HCT116 (cell line): ENCODE results near the gene SLC5A10. TPM values are rescaled to one million over a fixed set of nuclear protein-coding genes. Genes with fewer than 3 reads are reported as not detected.
"Not testable (repeated sequence)": the region's sequence is repeated elsewhere in the genome, so short reads cannot be mapped to it uniquely, and the experiment has no call there.

Experiments
- ATAC-seq: fragments of 200-7000 bp; cut with Tn5 transposase; 2 replicates; pipeline ENCODE4 v1.9.1; 2020; ENCODE audit warnings: mild to moderate bottlenecking, moderate library complexity
- BruUV-seq: library from RNA; stranded (reverse); fragments of 400-500 nt; replicated peaks from 2 replicates; lab custom pipeline; 2021; lab: Mats Ljungman, UMichigan
- CTCF ChIA-PET: fragments of 300-600 bp; sonication (Branson Sonifier 250); formaldehyde crosslinking; loops from one replicate; lab custom pipeline; 2021; ENCODE audit warnings: antibody characterized with exemption; lab: Charles Lee
- POLR2A ChIA-PET: fragments of 300-600, 350-600 bp; sonication (Branson Sonifier 250); formaldehyde crosslinking; loops from one replicate; lab custom pipeline; 2021; ENCODE audit warnings: antibody characterized with exemption; lab: Charles Lee
- RAD21 ChIA-PET, 2 experiments: fragments of 300-600 bp; sonication (Branson Sonifier 250); formaldehyde crosslinking; loops; one replicate each; lab custom pipeline; 2023; ENCODE audit warnings: low total read pairs in 2 of 2; ENCODE audit not compliant: uncharacterized antibody in 2 of 2, unreplicated experiment in 2 of 2, low non-redundant PET in 1 of 2; lab: Charles Lee
- DNase-seq: peaks from one replicate; pipeline ENCODE4 v3.0.0-alpha.2; 2010; ENCODE audit warnings: low read depth, low spot score
- H2AFZ ChIP-seq: fragments of 200-600 bp; shearing (Covaris generic), sonication (generic); 2 replicates; pipeline ENCODE4 v1.6.1; 2017; ENCODE audit warnings: low read depth, mixed run types, mixed read lengths, antibody characterized with exemption, low read length; ENCODE audit not compliant: poor library complexity, severe bottlenecking
- H3K27ac ChIP-seq: 2 replicates; pipeline ENCODE4 v1.5.1; 2012; ENCODE audit warnings: low read depth, low read length
- H3K27me3 ChIP-seq: fragments of 200-600 bp; sonication (generic); 2 replicates; pipeline ENCODE4 v1.6.1; 2016; ENCODE audit warnings: mixed run types, low read length, mixed read lengths; ENCODE audit not compliant: insufficient read depth
- H3K36me3 ChIP-seq, 2 experiments: fragments of 200-500 bp in 1 of 2; fragments of 200-600 bp in 1 of 2; sonication (Bioruptor generic) in 1 of 2; sonication (generic) in 1 of 2; 2 replicates each; pipeline versions ENCODE4 v1.5.1 to v1.6.1; 2014 to 2016; ENCODE audit warnings: low read length in 2 of 2, inconsistent platforms in 1 of 2, mixed read lengths in 1 of 2, mixed run types in 1 of 2; ENCODE audit not compliant: insufficient read depth in 2 of 2, control insufficient read depth in 1 of 2
- H3K4me1 ChIP-seq, 2 experiments: fragments of 200-600 bp in 1 of 2; sonication (generic) in 1 of 2; 2 replicates each; pipeline versions ENCODE4 v1.5.1 to v1.6.1; 2012 to 2017; ENCODE audit warnings: low read length in 2 of 2, inconsistent platforms in 1 of 2, mild to moderate bottlenecking in 1 of 2, mixed read lengths in 1 of 2, mixed run types in 1 of 2, moderate library complexity in 1 of 2; ENCODE audit not compliant: insufficient read depth in 2 of 2, control insufficient read depth in 1 of 2
- H3K4me2 ChIP-seq: fragments of 200-600 bp; sonication (generic); 2 replicates; pipeline ENCODE4 v1.6.1; 2017; ENCODE audit warnings: mixed run types, low read length, mixed read lengths
- H3K4me3 ChIP-seq, 2 experiments: fragments of 200-600 bp in 1 of 2; sonication (generic) in 1 of 2; replicated peaks in 1 of 2; 2 replicates each; pipeline ENCODE4 v1.5.1; 2011 to 2016; ENCODE audit warnings: low read length in 2 of 2, control low read depth in 1 of 2, low read depth in 1 of 2, mild to moderate bottlenecking in 1 of 2, mixed read lengths in 1 of 2, mixed run types in 1 of 2
- H3K79me2 ChIP-seq: fragments of 200-600 bp; sonication (generic); 2 replicates; pipeline ENCODE4 v1.6.1; 2017; ENCODE audit warnings: mild to moderate bottlenecking, mixed run types, low read length, moderate library complexity, mixed read lengths; ENCODE audit not compliant: insufficient read depth
- H3K9ac ChIP-seq: fragments of 200-600 bp; sonication (generic); 2 replicates; pipeline ENCODE4 v1.6.1; 2016; ENCODE audit warnings: low read length, mixed read lengths
- H3K9me2 ChIP-seq: fragments of 200-600 bp; sonication (generic), shearing (Covaris generic); 2 replicates; pipeline ENCODE4 v1.6.1; 2017; ENCODE audit warnings: mixed run types, mild to moderate bottlenecking, moderate library complexity; ENCODE audit not compliant: insufficient read depth
- H3K9me3 ChIP-seq, 2 experiments: fragments of 200-500 bp in 1 of 2; fragments of 200-600 bp in 1 of 2; sonication (Bioruptor generic) in 1 of 2; sonication (generic) in 1 of 2; 2 replicates each; pipeline ENCODE4 v1.6.1; 2014 to 2017; ENCODE audit warnings: low read length in 2 of 2, mixed read lengths in 2 of 2, inconsistent platforms in 1 of 2, low read depth in 1 of 2, mild to moderate bottlenecking in 1 of 2, mixed run types in 1 of 2, moderate library complexity in 1 of 2; ENCODE audit not compliant: control insufficient read depth in 1 of 2, insufficient read depth in 1 of 2
- H4K20me1 ChIP-seq: fragments of 200-600 bp; sonication (generic), shearing (Covaris generic); 2 replicates; pipeline ENCODE4 v1.6.1; 2017; ENCODE audit warnings: mixed run types, mild to moderate bottlenecking, moderate library complexity; ENCODE audit not compliant: insufficient read depth
- CEBPB ChIP-seq: IDR thresholded peaks from 2 replicates; pipeline ENCODE4 v1.6.1; 2012; ENCODE audit warnings: low read depth
- EGR1 ChIP-seq: IDR thresholded peaks from 2 replicates; pipeline ENCODE4 v1.6.1; 2012; ENCODE audit warnings: low read depth
- ELF1 ChIP-seq: IDR thresholded peaks from 2 replicates; pipeline ENCODE4 v1.6.1; 2012; ENCODE audit warnings: low read depth, borderline replicate concordance
- EZH2 ChIP-seq: fragments of 200-600 bp; sonication (generic); IDR thresholded peaks from 2 replicates; pipeline ENCODE4 v1.6.1; 2017; ENCODE audit warnings: antibody characterized with exemption, mixed run types
- EZH2phosphoT487 ChIP-seq: fragments of 200-600 bp; IDR thresholded peaks from 2 replicates; pipeline ENCODE4 v1.6.1; 2018; ENCODE audit warnings: antibody characterized with exemption, borderline replicate concordance
- RAD21 ChIP-seq: IDR thresholded peaks from 2 replicates; pipeline ENCODE4 v1.6.1; 2012; ENCODE audit warnings: low read depth, mild to moderate bottlenecking
- SRF ChIP-seq: IDR thresholded peaks from 2 replicates; pipeline ENCODE4 v1.6.1; 2012; ENCODE audit warnings: low read depth
- TCF7L2 ChIP-seq: IDR thresholded peaks from 2 replicates; pipeline ENCODE4 v1.7.0; 2011; ENCODE audit warnings: borderline replicate concordance, inconsistent platforms; ENCODE audit not compliant: insufficient read depth, insufficient read length; ENCODE audit errors: extremely low read depth
- YY1 ChIP-seq: IDR thresholded peaks from 2 replicates; pipeline ENCODE4 v1.6.1; 2011; ENCODE audit warnings: low read length, low read depth, moderate library complexity, mild to moderate bottlenecking; ENCODE audit not compliant: insufficient replicate concordance; ENCODE audit errors: extremely low read depth
- ZFX ChIP-seq: fragments of 450-650 bp; IDR thresholded peaks from 2 replicates; pipeline ENCODE4 v1.6.1; 2017
- ZNF274 ChIP-seq: fragments of 200-500 bp; sonication (Bioruptor generic); IDR thresholded peaks from 2 replicates; pipeline ENCODE4 v1.6.1; 2014; ENCODE audit warnings: mild to moderate bottlenecking, low read depth, low read length, inconsistent platforms
- intact Hi-C: fragments of 100-400 bp; cut with micrococcal nuclease; formaldehyde crosslinking; loops from 2 replicates; pipeline ENCODE4 v1.10.0; 2022
- total RNA-seq: library from RNA; stranded (reverse); gene quantifications from one replicate; pipeline ENCODE4 v1.2.1, GENCODE V29; 2021; ENCODE audit not compliant: unreplicated experiment
- TF ChIP-seq, protein P1 (sequence below): IDR thresholded peaks from 2 replicates; pipeline ENCODE4 v1.6.1; 2012

SLC5A10 gene
- total RNA-seq, 1 experiment from 2014 or later = not detected

DNA sequence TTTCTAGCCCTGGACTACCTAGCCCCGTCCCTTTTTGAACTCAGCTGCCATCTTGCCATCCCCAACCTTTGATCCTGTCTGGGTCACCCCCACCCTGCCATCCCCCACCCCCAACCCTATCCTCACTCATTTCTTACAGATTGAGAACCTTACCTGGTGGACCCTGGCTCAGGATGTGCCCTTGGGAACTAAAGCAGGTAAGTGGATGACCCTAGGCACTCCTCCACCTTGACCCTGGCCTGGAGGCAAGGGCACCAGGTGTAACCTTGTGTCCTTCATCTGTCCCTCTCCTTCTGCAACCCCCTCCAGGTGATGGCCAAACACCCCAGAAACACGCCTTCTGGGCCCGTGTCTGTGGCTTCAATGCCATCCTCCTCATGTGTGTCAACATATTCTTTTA is 68.1 kb downstream of the SLC5A10 start:
- Histone ChIP-seq H3K4me3 (no peak overlapping the region), H3K79me2 (no peaks in the 10 kb centered on the region), H3K9me3 (no peaks in the 10 kb centered on the region), H3K36me3 (no peaks in the 10 kb centered on the region), H3K27ac (no peak overlapping the region), H3K9ac (no peak overlapping the region), H2AFZ (no peak overlapping the region), H3K4me1 (peaks cover 0 to 11% of the 10 kb centered on the region in 2 experiments; a peak in 1 of 4 replicates), H3K9me2 (no peaks in the 10 kb centered on the region), H3K27me3 (no peaks in the 10 kb centered on the region), H3K4me2 (no peak overlapping the region), H4K20me1 (no peaks in the 10 kb centered on the region)
- ChIA-PET POLR2A (no interaction called here), CTCF (interaction anchor here (1.8 kb wide), 1 partner anchor 59 kb away, joined by 5 read pairs; no protein-coding TSS in a partner anchor), RAD21 (no interaction called here)
- no TSS peak for BruUV-seq
- ATAC-seq (no peak), DNase-seq (no peak)
- TF ChIP-seq CEBPB = no peak
- TF ChIP-seq ZNF274 = no peak
- TF ChIP-seq, protein P1, sequence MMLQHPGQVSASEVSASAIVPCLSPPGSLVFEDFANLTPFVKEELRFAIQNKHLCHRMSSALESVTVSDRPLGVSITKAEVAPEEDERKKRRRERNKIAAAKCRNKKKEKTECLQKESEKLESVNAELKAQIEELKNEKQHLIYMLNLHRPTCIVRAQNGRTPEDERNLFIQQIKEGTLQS = no peak
- no peak for TF ChIP-seq TCF7L2
- no peak for TF ChIP-seq ZFX
- TF ChIP-seq EGR1 = no peak
- no peak for TF ChIP-seq RAD21
- TF ChIP-seq ELF1 = no peak
- no peak for TF ChIP-seq EZH2phosphoT487
- no peak for TF ChIP-seq SRF
- TF ChIP-seq YY1 = no peak
- TF ChIP-seq EZH2 = no peak
- intact Hi-C loops = no loop called here

- H3K79me2 ChIP-seq, H3K4me1 ChIP-seq, ATAC-seq, H3K9me2 ChIP-seq, BruUV-seq, DNase-seq, H3K4me2 ChIP-seq, RAD21 ChIA-PET, H3K9me3 ChIP-seq, H2AFZ ChIP-seq, H3K4me3 ChIP-seq, H4K20me1 ChIP-seq, intact Hi-C loops, H3K36me3 ChIP-seq, POLR2A ChIA-PET, H3K27me3 ChIP-seq, H3K27ac ChIP-seq, H3K9ac ChIP-seq: not testable (repeated sequence)
- CTCF ChIA-PET = interaction anchor here (1.8 kb wide), 1 partner anchor 60 kb away, joined by 5 read pairs; no protein-coding TSS in a partner anchor
Measured at GRCh38 chr17:19021011-19021621, 69.2 kb downstream of the SLC5A10 start.
